Measurements from ENCODE around the gene HEMGN.
"Not testable (repeated sequence)": the region's sequence is repeated elsewhere in the genome, so short reads cannot be mapped to it uniquely, and the experiment has no call there.

Gene HEMGN

GRCh38 chr9:97964901-97965300, 26.9 kb upstream of the HEMGN start:
- no peak overlapping the region for H3K4me3 ChIP-seq (ENCODE audit: control insufficient read depth, low read depth, low read length)
- TF ChIP-seq CTCF (conservative IDR thresholded peaks at IDR 0.05; ENCODE audit: control insufficient read depth, insufficient read depth, low read depth, low read length), result no peak
- no peak for DNase-seq (ENCODE audit: low read depth)

- no peak for DNase-seq (ENCODE audit: low read depth)
- no peak overlapping the region for H3K4me3 ChIP-seq (ENCODE audit: control insufficient read depth, low read depth, low read length)
- no peak for TF ChIP-seq CTCF (conservative IDR thresholded peaks at IDR 0.05; ENCODE audit: control insufficient read depth, insufficient read depth, low read depth, low read length)
These were observed 25.3 kb upstream of the HEMGN start for GRCh38 chr9:97963232-97963631.

GRCh38 chr9:97962575-97962974, 24.6 kb upstream of the HEMGN start:
- no peak overlapping the region for H3K4me3 ChIP-seq (ENCODE audit: control insufficient read depth, low read depth, low read length)
- no peak for TF ChIP-seq CTCF (conservative IDR thresholded peaks at IDR 0.05; ENCODE audit: control insufficient read depth, insufficient read depth, low read depth, low read length)
- no peak for DNase-seq (ENCODE audit: low read depth)

- no peak overlapping the region for H3K4me3 ChIP-seq (ENCODE audit: control insufficient read depth, low read depth, low read length)
- no peak for TF ChIP-seq CTCF (conservative IDR thresholded peaks at IDR 0.05; ENCODE audit: control insufficient read depth, insufficient read depth, low read depth, low read length)
- no peak for DNase-seq (ENCODE audit: low read depth)
These were observed 24.2 kb upstream of the HEMGN start for GRCh38 chr9:97962136-97962535.

- no peak for DNase-seq (ENCODE audit: low read depth)
- no peak overlapping the region for H3K4me3 ChIP-seq (ENCODE audit: control insufficient read depth, low read depth, low read length)
- TF ChIP-seq CTCF (conservative IDR thresholded peaks at IDR 0.05; ENCODE audit: control insufficient read depth, insufficient read depth, low read depth, low read length), result no peak
These were observed 23.4 kb upstream of the HEMGN start for GRCh38 chr9:97961361-97961760.

- DNase-seq (ENCODE audit: low read depth); H3K4me3 ChIP-seq (ENCODE audit: control insufficient read depth, low read depth, low read length): not testable (repeated sequence)
These were observed 22.8 kb upstream of the HEMGN start for GRCh38 chr9:97960678-97961328.

GRCh38 chr9:97959585-97959984, 21.6 kb upstream of the HEMGN start:
- H3K4me3 ChIP-seq (ENCODE audit: control insufficient read depth, low read depth, low read length), result no peak overlapping the region
- DNase-seq (ENCODE audit: low read depth), result no peak
- no peak for TF ChIP-seq CTCF (conservative IDR thresholded peaks at IDR 0.05; ENCODE audit: control insufficient read depth, insufficient read depth, low read depth, low read length)
